Nephron (organoid): ENCODE measurements around the gene PATJ.
A peak's percentile ranks its signal among the peaks of the same experiment; 100 is the strongest.

Experiments
- H3K27ac Mint-ChIP-seq, 3 experiments: 2 replicates each; pipeline ENCODE4 v1.8.0; 2020; ENCODE audit warnings: mixed read lengths in 3 of 3, mild to moderate bottlenecking in 2 of 3, moderate library complexity in 1 of 3
- H3K27me3 Mint-ChIP-seq: 2 replicates; pipeline ENCODE4 v1.8.0; 2021; ENCODE audit warnings: low read depth, mild to moderate bottlenecking, moderate library complexity, mixed read lengths
- H3K36me3 Mint-ChIP-seq: 2 replicates; pipeline ENCODE4 v1.8.0; 2020; ENCODE audit warnings: low read depth, mixed read lengths
- H3K4me1 Mint-ChIP-seq: 2 replicates; pipeline ENCODE4 v1.8.0; 2020; ENCODE audit warnings: mixed read lengths
- H3K4me3 Mint-ChIP-seq, 3 experiments: 2 replicates each; pipeline ENCODE4 v1.8.0; 2020; ENCODE audit warnings: mild to moderate bottlenecking in 3 of 3, mixed read lengths in 3 of 3, moderate library complexity in 2 of 3
- H3K9me3 Mint-ChIP-seq: 2 replicates; pipeline ENCODE4 v1.8.0; 2020; ENCODE audit warnings: mixed read lengths
- CTCF ChIP-seq, 3 experiments: fragments of 200-600 bp; sonication (generic); IDR thresholded peaks; one replicate each; pipeline ENCODE4 v1.5.0; 2021; ENCODE audit warnings: antibody characterized with exemption in 3 of 3; ENCODE audit not compliant: unreplicated experiment in 3 of 3

PATJ gene

DNA sequence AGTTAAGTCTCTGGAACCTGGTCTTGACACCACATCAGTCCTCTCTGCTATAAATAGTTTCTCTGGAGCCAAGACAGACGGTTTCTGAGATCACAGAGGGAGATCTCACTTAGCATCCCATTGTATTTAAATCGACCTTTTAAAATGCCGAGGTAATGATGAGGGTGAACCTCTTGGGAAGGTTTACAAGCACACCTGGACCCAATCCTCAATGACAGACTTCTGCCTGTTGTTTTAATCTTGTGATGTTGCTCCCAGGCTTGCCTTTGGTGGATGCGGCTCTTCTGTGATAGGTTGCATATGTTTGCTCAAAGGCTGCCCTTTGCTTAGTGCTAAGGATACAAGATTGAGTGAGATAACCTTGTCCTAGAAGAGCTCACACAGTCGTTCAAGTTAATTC lies 347.7 kb downstream of the PATJ start:
- no peak overlapping the region for H3K27ac Mint-ChIP-seq
- no peaks in the 10 kb centered on the region for H3K27me3 Mint-ChIP-seq
- no peaks in the 10 kb centered on the region for H3K4me1 Mint-ChIP-seq
- peaks cover 16% of the 10 kb centered on the region for H3K36me3 Mint-ChIP-seq
- TF ChIP-seq CTCF (IDR thresholded peaks at IDR 0.05; ENCODE audit: unreplicated experiment in 3 of 3), result no peak
- no peak overlapping the region for H3K4me3 Mint-ChIP-seq
- no peaks in the 10 kb centered on the region for H3K9me3 Mint-ChIP-seq

DNA sequence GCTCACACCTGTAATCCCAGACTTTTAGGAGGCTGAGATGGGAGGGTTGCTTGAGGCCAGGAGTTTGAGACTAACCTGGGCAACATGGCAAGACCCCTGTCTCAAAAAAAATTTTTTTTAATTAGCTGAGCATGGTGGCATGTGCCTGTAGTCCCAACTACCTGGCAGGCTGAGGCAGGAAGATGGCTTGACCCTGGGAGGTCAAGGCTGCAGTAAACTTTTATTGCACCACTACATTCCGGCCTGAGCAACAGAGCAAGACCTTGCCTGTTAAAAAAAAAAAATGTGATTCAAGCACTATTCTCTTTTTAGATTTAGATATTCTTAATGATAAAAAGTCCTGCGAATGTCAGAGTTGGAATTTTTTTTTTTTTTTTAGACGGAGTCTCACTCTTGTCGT lies 349.8 kb downstream of the PATJ start:
- H3K9me3 Mint-ChIP-seq, result no peaks in the 10 kb centered on the region
- no peaks in the 10 kb centered on the region for H3K4me1 Mint-ChIP-seq
- H3K27ac Mint-ChIP-seq, result no peak overlapping the region
- no peak overlapping the region for H3K4me3 Mint-ChIP-seq
- H3K36me3 Mint-ChIP-seq, result peaks cover 19% of the 10 kb centered on the region
- TF ChIP-seq CTCF (IDR thresholded peaks at IDR 0.05; ENCODE audit: unreplicated experiment in 3 of 3), result no peak
- H3K27me3 Mint-ChIP-seq, result no peaks in the 10 kb centered on the region

- Mint-ChIP-seq H3K4me3 (no peak overlapping the region), H3K9me3 (peaks cover 2% of the 10 kb centered on the region), H3K27me3 (no peaks in the 10 kb centered on the region), H3K4me1 (no peaks in the 10 kb centered on the region), H3K27ac (no peak overlapping the region), H3K36me3 (peaks cover 15% of the 10 kb centered on the region)
- no peak for TF ChIP-seq CTCF (IDR thresholded peaks at IDR 0.05; ENCODE audit: unreplicated experiment in 3 of 3)
Measured at GRCh38 chr1:62093261-62093660, 351.0 kb downstream of the PATJ start.

DNA sequence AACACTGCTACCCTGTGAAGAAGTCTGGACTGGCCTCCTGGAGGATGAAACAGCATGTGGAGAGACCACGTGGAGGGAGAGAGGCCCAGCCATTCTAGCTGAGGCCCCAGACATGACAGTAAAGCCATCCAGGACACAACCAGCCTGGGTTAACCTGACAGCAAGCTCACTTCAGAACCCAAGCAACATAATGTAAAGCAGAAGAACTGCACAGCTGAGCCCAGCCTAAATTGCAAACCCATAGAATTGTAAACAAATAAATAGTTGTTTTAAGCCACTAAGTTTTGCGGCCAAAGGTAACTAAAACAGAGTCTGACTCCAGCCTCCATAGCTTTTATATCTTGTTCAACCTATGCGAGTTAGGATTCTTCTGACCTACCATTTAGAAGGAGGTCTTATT lies 355.2 kb downstream of the PATJ start:
- H3K27ac Mint-ChIP-seq, result no peak overlapping the region
- H3K9me3 Mint-ChIP-seq, result peaks cover 7% of the 10 kb centered on the region
- no peak overlapping the region for H3K4me3 Mint-ChIP-seq
- peaks cover 32% of the 10 kb centered on the region for H3K36me3 Mint-ChIP-seq
- TF ChIP-seq CTCF (IDR thresholded peaks at IDR 0.05; ENCODE audit: unreplicated experiment in 3 of 3), result no peak
- H3K4me1 Mint-ChIP-seq, result no peaks in the 10 kb centered on the region
- no peaks in the 10 kb centered on the region for H3K27me3 Mint-ChIP-seq

- no peak for TF ChIP-seq CTCF (IDR thresholded peaks at IDR 0.05; ENCODE audit: unreplicated experiment in 3 of 3)
- Mint-ChIP-seq H3K36me3 (peaks cover 32% of the 10 kb centered on the region), H3K9me3 (peaks cover 7% of the 10 kb centered on the region), H3K4me3 (no peak overlapping the region), H3K27me3 (peaks cover 3% of the 10 kb centered on the region), H3K27ac (no peak overlapping the region), H3K4me1 (no peaks in the 10 kb centered on the region)
Measured at GRCh38 chr1:62100442-62100841, 358.2 kb downstream of the PATJ start.

DNA sequence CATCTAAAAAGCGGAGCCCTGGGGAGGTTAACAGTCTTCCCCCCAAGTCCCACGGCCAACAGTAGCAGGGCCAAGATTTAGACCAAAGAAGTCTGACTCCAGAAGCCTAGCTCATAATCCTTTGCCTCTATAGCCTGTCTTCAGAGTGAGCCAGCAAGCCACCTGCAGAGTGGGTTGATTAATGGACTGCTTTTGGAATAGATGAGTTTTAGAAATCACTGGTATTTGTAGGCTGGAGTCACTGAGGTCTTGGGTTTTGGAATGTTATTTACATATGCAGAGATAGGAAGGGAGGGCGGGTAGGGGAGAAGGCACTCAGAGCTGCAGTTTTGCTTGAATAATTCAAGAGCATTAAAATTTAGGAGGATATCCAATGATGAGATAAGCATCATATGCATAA lies 361.6 kb downstream of the PATJ start:
- Mint-ChIP-seq H3K27me3 (peaks cover 3% of the 10 kb centered on the region), H3K36me3 (peaks cover 19% of the 10 kb centered on the region), H3K4me3 (no peak overlapping the region), H3K27ac (peak overlapping the region in 1 of 3 experiments; percentile 26), H3K9me3 (peaks cover 5% of the 10 kb centered on the region), H3K4me1 (no peaks in the 10 kb centered on the region)
- no peak for TF ChIP-seq CTCF (IDR thresholded peaks at IDR 0.05; ENCODE audit: unreplicated experiment in 3 of 3)
